Naive thymus-derived CD4-positive, alpha-beta T cell (primary cell): ENCODE results near the gene APOL4. TPM values are rescaled to one million over a fixed set of nuclear protein-coding genes. Genes with fewer than 3 reads are reported as not detected.

Source experiments
- ATAC-seq: fragments of 150-1000 bp; cut with Tn5 transposase; 2 replicates; pipeline ENCODE4 v1.10.0; 2021; ENCODE audit warnings: mild to moderate bottlenecking, moderate library complexity
- CTCF ChIA-PET: fragments of 350-600 bp; sonication (Branson Sonifier 250); formaldehyde crosslinking; loops from one replicate; lab custom pipeline; 2021; ENCODE audit warnings: antibody characterized with exemption; lab: Charles Lee
- POLR2A ChIA-PET: fragments of 350-600 bp; sonication (Branson Sonifier 250); formaldehyde crosslinking; loops from one replicate; lab custom pipeline; 2021; ENCODE audit warnings: antibody characterized with exemption, inconsistent platforms; lab: Charles Lee
- DNase-seq, 9 donors: peaks; one replicate each; pipeline versions ENCODE4 v3.0.0 to v3.0.0-alpha.2; 2020 to 2022; ENCODE audit warnings: mixed read lengths in 1 of 9
- H3K27ac ChIP-seq: one replicate; pipeline ENCODE4 v1.7.0; 2013; ENCODE audit warnings: mild to moderate bottlenecking, low read depth, low read length, moderate library complexity
- H3K27me3 ChIP-seq, 2 donors: one replicate each; pipeline ENCODE4 v1.7.0; 2013; ENCODE audit warnings: low read length in 2 of 2, mild to moderate bottlenecking in 2 of 2, moderate library complexity in 2 of 2; ENCODE audit not compliant: control insufficient read depth in 2 of 2, insufficient read depth in 2 of 2
- H3K36me3 ChIP-seq, 3 experiments: 1 replicate in 2 of 3; 2 replicates in 1 of 3; pipeline ENCODE4 v1.7.0; 2013; ENCODE audit warnings: low read length in 3 of 3, mild to moderate bottlenecking in 3 of 3, moderate library complexity in 1 of 3; ENCODE audit not compliant: insufficient read depth in 3 of 3, control insufficient read depth in 2 of 3
- H3K4me1 ChIP-seq, 2 donors: one replicate each; pipeline ENCODE4 v1.7.0; 2013; ENCODE audit warnings: low read length in 2 of 2, mild to moderate bottlenecking in 2 of 2, moderate library complexity in 1 of 2; ENCODE audit not compliant: control insufficient read depth in 2 of 2, insufficient read depth in 2 of 2
- H3K4me3 ChIP-seq: 2 replicates; pipeline ENCODE4 v1.7.0; 2013; ENCODE audit warnings: mild to moderate bottlenecking, low read length
- H3K9me3 ChIP-seq, 3 experiments: 1 replicate in 2 of 3; 2 replicates in 1 of 3; pipeline ENCODE4 v1.7.0; 2013; ENCODE audit warnings: low read length in 3 of 3; ENCODE audit not compliant: control insufficient read depth in 2 of 3
- H3K27ac Mint-ChIP-seq, 9 donors: one replicate each; pipeline ENCODE4 v1.8.0; 2020 to 2022; ENCODE audit warnings: mixed read lengths in 9 of 9, mild to moderate bottlenecking in 8 of 9, moderate library complexity in 5 of 9, inconsistent platforms in 2 of 9
- H3K27me3 Mint-ChIP-seq, 5 donors: one replicate each; pipeline ENCODE4 v1.8.0; 2021 to 2022; ENCODE audit warnings: mixed read lengths in 5 of 5, mild to moderate bottlenecking in 1 of 5
- H3K36me3 Mint-ChIP-seq, 5 donors: one replicate each; pipeline ENCODE4 v1.8.0; 2020 to 2022; ENCODE audit warnings: mixed read lengths in 5 of 5, mild to moderate bottlenecking in 3 of 5, inconsistent platforms in 1 of 5
- H3K4me1 Mint-ChIP-seq, 7 donors: one replicate each; pipeline ENCODE4 v1.8.0; 2020 to 2022; ENCODE audit warnings: mixed read lengths in 7 of 7, mild to moderate bottlenecking in 3 of 7, inconsistent platforms in 1 of 7
- H3K4me3 Mint-ChIP-seq, 10 donors: one replicate each; pipeline ENCODE4 v1.8.0; 2020 to 2022; ENCODE audit warnings: mild to moderate bottlenecking in 10 of 10, mixed read lengths in 10 of 10, moderate library complexity in 6 of 10, inconsistent platforms in 2 of 10
- H3K9me3 Mint-ChIP-seq, 11 donors: one replicate each; pipeline ENCODE4 v1.8.0; 2020 to 2022; ENCODE audit warnings: mixed read lengths in 11 of 11, mild to moderate bottlenecking in 4 of 11, inconsistent platforms in 1 of 11, moderate library complexity in 1 of 11
- intact Hi-C, 2 donors: fragments of 100-400 bp; cut with micrococcal nuclease; formaldehyde crosslinking; loops; one replicate each; pipeline ENCODE4 v1.15.1; 2023
- polyA plus RNA-seq, 2 donors: library from polyadenylated mRNA; unstranded; fragments of 300-500 nt; fragmentation: Illumina TruSeq; gene quantifications; one replicate each; pipeline ENCODE4 v1.2.3, GENCODE V29; 2021
- total RNA-seq, 6 experiments: library from RNA in 5 of 6; stranded (reverse) in 5 of 6; gene quantifications; 1 replicate in 5 of 6; 2 replicates in 1 of 6; pipeline ENCODE4 v1.2.3 and lab custom pipeline; 2021 to 2026

APOL4 gene
- total and polyA plus RNA-seq, 7 experiments from 2014 or later, result 1.2 TPM; not detected in 6

- Histone ChIP-seq H3K4me3 (no peak overlapping the region), H3K36me3 (peaks cover 0 to 9% (median 0%) of the 10 kb centered on the region in 3 experiments), H3K4me1 (no peaks in the 10 kb centered on the region), H3K27me3 (no peaks in the 10 kb centered on the region), H3K9me3 (no peaks in the 10 kb centered on the region), H3K27ac (no peak overlapping the region)
- DNase-seq, result no peak
- ChIA-PET CTCF (no interaction called here), POLR2A (no interaction called here)
- peaks cover 0 to 16% (median 0%) of the 10 kb centered on the region in 5 donors for H3K36me3 Mint-ChIP-seq
- peak overlapping the region in 1 of 9 donors; percentile 36 for H3K27ac Mint-ChIP-seq
- no peaks in the 10 kb centered on the region for H3K9me3 Mint-ChIP-seq
- intact Hi-C loops, result no loop called here
- no peak overlapping the region for H3K4me3 Mint-ChIP-seq
- peaks cover 0 to 21% (median 0%) of the 10 kb centered on the region in 5 donors for H3K27me3 Mint-ChIP-seq
- ATAC-seq, result no peak
- peaks cover 8 to 17% (median 14%) of the 10 kb centered on the region in 7 donors for H3K4me1 Mint-ChIP-seq
Observed at GRCh38 chr22:36222887-36223450, 21.4 kb upstream of the APOL4 start.

GRCh38 chr22:36221799-36222751, 20.5 kb upstream of the APOL4 start:
- DNase-seq (peak in 8 of 9 donors; percentile 12 to 41 (median 26)), ATAC-seq (peak; percentile 93)
- H3K27ac Mint-ChIP-seq, result peak overlapping the region in 4 of 9 donors; percentile 28 to 57 (median 46)
- Histone ChIP-seq H3K27me3 (no peaks in the 10 kb centered on the region), H3K36me3 (peaks cover 0 to 3% (median 0%) of the 10 kb centered on the region in 3 experiments), H3K27ac (no peak overlapping the region), H3K4me1 (no peaks in the 10 kb centered on the region), H3K4me3 (no peak overlapping the region), H3K9me3 (no peaks in the 10 kb centered on the region)
- peaks cover 0 to 29% (median 3%) of the 10 kb centered on the region in 5 donors for H3K27me3 Mint-ChIP-seq
- intact Hi-C loops, result loop anchor here (1.0 to 2.0 kb wide), 4 partner anchors 17 to 156 kb away; partner anchors contain the start of gene APOL2 (in 1 of the 2)
- POLR2A ChIA-PET, result no interaction called here
- H3K9me3 Mint-ChIP-seq, result no peaks in the 10 kb centered on the region
- CTCF ChIA-PET, result interaction anchor here (1.0 kb wide), 1 partner anchor 24 kb away, joined by 4 read pairs; no protein-coding TSS in a partner anchor
- peaks cover 8 to 16% (median 13%) of the 10 kb centered on the region in 7 donors for H3K4me1 Mint-ChIP-seq
- peaks cover 0 to 8% (median 0%) of the 10 kb centered on the region in 5 donors for H3K36me3 Mint-ChIP-seq
- H3K4me3 Mint-ChIP-seq, result peak overlapping the region in 8 of 10 donors; percentile 22 to 73 (median 60)

- H3K9me3 ChIP-seq, result no peaks in the 10 kb centered on the region
- H3K4me3 ChIP-seq, result no peak overlapping the region
- H3K27ac Mint-ChIP-seq, result peak overlapping the region in 1 of 9 donors; percentile 28
- intact Hi-C loops, result loop anchor here in 1 of 2 donors (2.0 kb wide), 1 partner anchor 26 kb away; no protein-coding TSS in a partner anchor
- ChIA-PET CTCF (no interaction called here), POLR2A (no interaction called here)
- H3K4me1 ChIP-seq, result no peaks in the 10 kb centered on the region
- H3K4me3 Mint-ChIP-seq, result no peak overlapping the region
- H3K9me3 Mint-ChIP-seq, result peaks cover 0 to 1% (median 0%) of the 10 kb centered on the region in 11 donors
- H3K36me3 ChIP-seq, result peaks cover 0 to 3% (median 0%) of the 10 kb centered on the region in 3 experiments
- no peak for DNase-seq
- ATAC-seq, result no peak
- peaks cover 8 to 16% (median 9%) of the 10 kb centered on the region in 7 donors for H3K4me1 Mint-ChIP-seq
- H3K27me3 Mint-ChIP-seq, result peaks cover 0 to 42% (median 4%) of the 10 kb centered on the region in 5 donors
- peaks cover 0 to 1% (median 0%) of the 10 kb centered on the region in 5 donors for H3K36me3 Mint-ChIP-seq
- no peak overlapping the region for H3K27ac ChIP-seq
- H3K27me3 ChIP-seq, result no peaks in the 10 kb centered on the region
Observed at GRCh38 chr22:36220451-36220921, 18.9 kb upstream of the APOL4 start.

- Mint-ChIP-seq H3K36me3 (peaks cover 0 to 1% (median 0%) of the 10 kb centered on the region in 5 donors), H3K4me3 (no peak overlapping the region), H3K4me1 (peaks cover 8 to 16% (median 9%) of the 10 kb centered on the region in 7 donors), H3K27ac (peak overlapping the region in 1 of 9 donors; percentile 30), H3K9me3 (peaks cover 0 to 2% (median 0%) of the 10 kb centered on the region in 11 donors), H3K27me3 (peaks cover 0 to 58% (median 4%) of the 10 kb centered on the region in 5 donors)
- Histone ChIP-seq H3K9me3 (no peaks in the 10 kb centered on the region), H3K4me1 (no peaks in the 10 kb centered on the region), H3K27me3 (no peaks in the 10 kb centered on the region), H3K4me3 (no peak overlapping the region), H3K27ac (no peak overlapping the region), H3K36me3 (no peaks in the 10 kb centered on the region)
- intact Hi-C loops, result no loop called here
- ChIA-PET POLR2A (no interaction called here), CTCF (no interaction called here)
- ATAC-seq (no peak), DNase-seq (no peak)
Observed at GRCh38 chr22:36218648-36219193, 17.1 kb upstream of the APOL4 start.

GRCh38 chr22:36215981-36216380, 14.4 kb upstream of the APOL4 start:
- POLR2A ChIA-PET, result no interaction called here
- Histone ChIP-seq H3K27me3 (no peaks in the 10 kb centered on the region), H3K4me1 (no peaks in the 10 kb centered on the region), H3K9me3 (no peaks in the 10 kb centered on the region), H3K4me3 (no peak overlapping the region), H3K27ac (no peak overlapping the region), H3K36me3 (no peaks in the 10 kb centered on the region)
- Mint-ChIP-seq H3K27ac (no peak overlapping the region), H3K27me3 (peaks cover 0 to 79% (median 18%) of the 10 kb centered on the region in 5 donors), H3K4me1 (peaks cover 4 to 14% (median 4%) of the 10 kb centered on the region in 7 donors), H3K4me3 (no peak overlapping the region), H3K9me3 (peaks cover 0 to 2% (median 0%) of the 10 kb centered on the region in 11 donors), H3K36me3 (peaks cover 0 to 3% (median 0%) of the 10 kb centered on the region in 5 donors)
- CTCF ChIA-PET, result interaction anchor here (1.0 kb wide), 1 partner anchor 35 kb away, joined by 3 read pairs; no protein-coding TSS in a partner anchor
- DNase-seq (no peak), ATAC-seq (no peak)
- intact Hi-C loops, result no loop called here

- H3K27me3 Mint-ChIP-seq, result peaks cover under 1 to 89% (median 28%) of the 10 kb centered on the region in 5 donors
- POLR2A ChIA-PET, result no interaction called here
Observed at GRCh38 chr22:36213586-36213985, 12.0 kb upstream of the APOL4 start.

More at GRCh38 chr22:36213586-36213985, 12.0 kb upstream of the APOL4 start:
- DNase-seq (no peak), ATAC-seq (no peak)
- Histone ChIP-seq H3K27ac (no peak overlapping the region), H3K4me1 (no peaks in the 10 kb centered on the region), H3K36me3 (no peaks in the 10 kb centered on the region), H3K9me3 (no peaks in the 10 kb centered on the region), H3K4me3 (no peak overlapping the region), H3K27me3 (no peaks in the 10 kb centered on the region)
- no peak overlapping the region for H3K4me3 Mint-ChIP-seq
- CTCF ChIA-PET, result no interaction called here
- H3K27ac Mint-ChIP-seq, result no peak overlapping the region
- peaks cover 5 to 16% (median 8%) of the 10 kb centered on the region in 7 donors for H3K4me1 Mint-ChIP-seq
- H3K9me3 Mint-ChIP-seq, result peaks cover 0 to 16% (median 7%) of the 10 kb centered on the region in 11 donors
- intact Hi-C loops, result no loop called here
- peaks cover 0 to 7% (median 4%) of the 10 kb centered on the region in 5 donors for H3K36me3 Mint-ChIP-seq
